A549 (cell line): ENCODE data around the gene ACVR1C. TPM values are rescaled to one million over a fixed set of nuclear protein-coding genes. Genes with fewer than 3 reads are reported as not detected.

Experiments used
- ATAC-seq, 2 experiments: fragments of 200-7000 bp in 1 of 2; fragments of >200 bp in 1 of 2; cut with Nextera tagmentation in 1 of 2; cut with Tn5 transposase in 1 of 2; 3 replicates each; pipeline versions ENCODE4 v1.8.0 to v1.9.1; 2018 to 2020; ENCODE audit warnings: mild to moderate bottlenecking in 1 of 2, moderate library complexity in 1 of 2
- CTCF ChIA-PET: fragments of 300-600 bp; sonication (Branson Sonifier 250); formaldehyde crosslinking; extraction: SDS; loops from one replicate; lab custom pipeline; 2021; ENCODE audit warnings: antibody characterized with exemption, inconsistent platforms; lab: Yijun Ruan, JAX
- POLR2A ChIA-PET: fragments of 350-600 bp; formaldehyde crosslinking; extraction: SDS; loops from one replicate; lab custom pipeline; 2021; ENCODE audit warnings: antibody characterized with exemption, inconsistent platforms; lab: Yijun Ruan, JAX
- DNase-seq, 2 experiments: peaks; one replicate each; pipeline versions ENCODE4 v3.0.0 to v3.0.0-alpha.2; 2011 to 2016; ENCODE audit warnings: low read depth in 1 of 2, low spot score in 1 of 2
- FAIRE-seq: peaks from 2 replicates; lab custom pipeline; 2011; peaks lifted over from hg19 to GRCh38; lab: Jason Lieb, UNC
- H3K27ac ChIP-seq, 2 experiments: fragments of >200 bp; sonication (Bioruptor Twin); formaldehyde crosslinking; 3 replicates each; pipeline ENCODE4 v1.5.1; 2016 to 2017
- H3K4me1 ChIP-seq: fragments of >200 bp; sonication (Bioruptor Twin); formaldehyde crosslinking; 3 replicates; pipeline ENCODE4 v1.6.1; 2016
- H3K4me2 ChIP-seq: fragments of >200 bp; sonication (Bioruptor Twin); formaldehyde crosslinking; 3 replicates; pipeline ENCODE4 v1.6.1; 2016
- H3K4me3 ChIP-seq: fragments of >200 bp; sonication (Bioruptor Twin); formaldehyde crosslinking; 3 replicates; pipeline ENCODE4 v1.5.1; 2016
- H3K9me3 ChIP-seq: fragments of >200 bp; sonication (Bioruptor Twin); formaldehyde crosslinking; 3 replicates; pipeline ENCODE4 v1.6.1; 2016
- CBX8 ChIP-seq: fragments of 200-600 bp; sonication (generic); IDR thresholded peaks from 2 replicates; pipeline ENCODE4 v1.6.1; 2016
- CTCF ChIP-seq: fragments of >200 bp; sonication (Bioruptor Twin); formaldehyde crosslinking; IDR thresholded peaks from 3 replicates; pipeline ENCODE4 v1.5.1; 2016
- EHMT2 ChIP-seq: fragments of 200-600 bp; sonication (generic); IDR thresholded peaks from 2 replicates; pipeline ENCODE4 v1.6.1; 2016; ENCODE audit warnings: antibody characterized with exemption, low read depth, mild to moderate bottlenecking, moderate library complexity
- EP300 ChIP-seq, 2 experiments: fragments of >200 bp; sonication (Bioruptor Twin); formaldehyde crosslinking; IDR thresholded peaks; 2 replicates in 1 of 2; 3 replicates in 1 of 2; pipeline ENCODE4 v1.6.1; 2016 to 2017
- ESRRA ChIP-seq: fragments of 150-350 bp; IDR thresholded peaks from 2 replicates; pipeline ENCODE4 v1.6.1; 2014; ENCODE audit warnings: mild to moderate bottlenecking, low read length, borderline replicate concordance
- HES2 ChIP-seq: fragments of >200 bp; sonication (Bioruptor Twin); formaldehyde crosslinking; IDR thresholded peaks from 2 replicates; pipeline ENCODE4 v1.6.1; 2016
- HMGXB4 ChIP-seq: fragments of 250-450 bp; sonication (Bioruptor Pico); IDR thresholded peaks from 2 replicates; pipeline ENCODE4 v1.5.0; 2021; ENCODE audit warnings: mild to moderate bottlenecking, moderate library complexity, borderline replicate concordance
- JUNB ChIP-seq: fragments of >200 bp; sonication (Bioruptor Twin); formaldehyde crosslinking; IDR thresholded peaks from 2 replicates; pipeline ENCODE4 v1.6.1; 2016
- MAFK ChIP-seq: fragments of 450-650 bp; IDR thresholded peaks from 2 replicates; pipeline ENCODE4 v1.6.1; 2014; ENCODE audit not compliant: partially characterized antibody
- MAX ChIP-seq: IDR thresholded peaks from 2 replicates; pipeline ENCODE4 v1.6.1; 2012
- PHF8 ChIP-seq: fragments of 200-600 bp; sonication (generic); IDR thresholded peaks from 2 replicates; pipeline ENCODE4 v1.6.1; 2016; ENCODE audit warnings: low read depth, mild to moderate bottlenecking, antibody characterized with exemption, moderate library complexity, borderline replicate concordance
- RAD21 ChIP-seq, 2 experiments: fragments of >200 bp in 1 of 2; sonication (Bioruptor Twin) in 1 of 2; formaldehyde crosslinking in 1 of 2; IDR thresholded peaks in 1 of 2; conservative IDR thresholded peaks in 1 of 2; 2 replicates in 1 of 2; 3 replicates in 1 of 2; pipeline ENCODE4 v1.6.1; 2012 to 2018; ENCODE audit warnings: inconsistent platforms in 1 of 2
- RARB ChIP-seq: fragments of 250-450 bp; sonication (Bioruptor Pico); IDR thresholded peaks from 2 replicates; pipeline ENCODE4 v1.8.0; 2021; ENCODE audit warnings: mild to moderate bottlenecking, moderate library complexity
- RCOR1 ChIP-seq: fragments of 150-350 bp; IDR thresholded peaks from 2 replicates; pipeline ENCODE4 v1.6.1; 2014; ENCODE audit warnings: antibody characterized with exemption, low read length, low read depth
- RNF2 ChIP-seq: fragments of 200-600 bp; sonication (generic); IDR thresholded peaks from 2 replicates; pipeline ENCODE4 v1.6.1; 2016; ENCODE audit warnings: low read depth, mild to moderate bottlenecking, antibody characterized with exemption, moderate library complexity, borderline replicate concordance
- SREBF2 ChIP-seq: fragments of 450-650 bp; IDR thresholded peaks from 2 replicates; pipeline ENCODE4 v1.6.1; 2014; ENCODE audit warnings: mild to moderate bottlenecking, moderate library complexity
- TFCP2L1 ChIP-seq: fragments of 250-450 bp; sonication (Bioruptor Pico); IDR thresholded peaks from 2 replicates; pipeline ENCODE4 v1.5.0; 2021; ENCODE audit warnings: mild to moderate bottlenecking
- TP53 ChIP-seq: fragments of 250-450 bp; sonication (Bioruptor Pico); IDR thresholded peaks from 2 replicates; pipeline ENCODE4 v1.5.0; 2021; ENCODE audit warnings: mild to moderate bottlenecking, moderate library complexity
- USF2 ChIP-seq: fragments of 450-650 bp; IDR thresholded peaks from 2 replicates; pipeline ENCODE4 v1.6.1; 2014; ENCODE audit warnings: antibody characterized with exemption
- ZFP36 ChIP-seq: fragments of 450-650 bp; IDR thresholded peaks from 2 replicates; pipeline ENCODE4 v1.6.1; 2014; ENCODE audit warnings: borderline replicate concordance; ENCODE audit not compliant: partially characterized antibody
- ZNF302 ChIP-seq: fragments of 250-450 bp; sonication (Bioruptor Pico); IDR thresholded peaks from 2 replicates; pipeline ENCODE4 v1.9.0; 2021; ENCODE audit warnings: inconsistent platforms, mild to moderate bottlenecking, moderate library complexity
- WGBS: methylation state at CpG from one replicate; pipeline ENCODE4 v1.1.6; 2017; ENCODE audit errors: missing lambda C conversion rate; 5-methylcytosine and 5-hydroxymethylcytosine counted together
- polyA plus RNA-seq, 4 experiments: library from polyadenylated mRNA; depleted of rRNA in 3 of 4; stranded (reverse); fragments of >200 nt; fragmentation: RNase III in 1 of 4; extraction: RNeasy Plus Mini Kit Qiagen cat#74134 plus additional on column Dnase treatment in 1 of 4; gene quantifications; 2 replicates in 3 of 4; 3 replicates in 1 of 4; pipeline ENCODE4 v1.2.3, GENCODE V29; 2011 to 2017

The ACVR1C gene
- polyA plus RNA-seq, 2 of the 4 experiments (the other 2 are of a cell fraction), result 0.06 TPM; not detected in 1

- H3K4me1 ChIP-seq, result no peaks in the 10 kb centered on the region
These were observed 120.0 kb downstream of the ACVR1C start for GRCh38 chr2:157508676-157509075.

GRCh38 chr2:157506586-157506985, 122.1 kb downstream of the ACVR1C start:
- DNase-seq (no peak), FAIRE-seq (no peak), ATAC-seq (no peak)
- H3K4me2 ChIP-seq, result no peak overlapping the region
- no peak overlapping the region for H3K27ac ChIP-seq
- no peaks in the 10 kb centered on the region for H3K4me1 ChIP-seq
- no peaks in the 10 kb centered on the region for H3K9me3 ChIP-seq
- CTCF ChIA-PET, result interaction anchor here (0.7 kb wide), 1 partner anchor 14 kb away, joined by 3 read pairs; no protein-coding TSS in a partner anchor
- POLR2A ChIA-PET, result no interaction called here
- TF ChIP-seq USF2 (no peak), SREBF2 (no peak), ZFP36 (no peak), TP53 (CRISPR knock-in tag) (no peak), RCOR1 (no peak), TFCP2L1 (CRISPR knock-in tag) (no peak), RARB (CRISPR knock-in tag) (no peak), ESRRA (no peak), RNF2 (no peak)
- H3K4me3 ChIP-seq, result no peak overlapping the region

More at GRCh38 chr2:157508676-157509075, 120.0 kb downstream of the ACVR1C start:
- Histone ChIP-seq H3K4me2 (no peak overlapping the region), H3K4me3 (no peak overlapping the region), H3K27ac (no peak overlapping the region), H3K9me3 (no peaks in the 10 kb centered on the region)
- ChIA-PET CTCF (no interaction called here), POLR2A (no interaction called here)
- ATAC-seq, result no peak
- no peak for DNase-seq
- no peak for TF ChIP-seq CTCF
- TF ChIP-seq MAX, result no peak
- TF ChIP-seq HES2, result no peak
- no peak for TF ChIP-seq RAD21 (conservative IDR thresholded peaks at IDR 0.05 in 1 of 2, IDR thresholded peaks at IDR 0.05 in 1 of 2)
- no peak for TF ChIP-seq ESRRA
- no peak for TF ChIP-seq PHF8
- no peak for TF ChIP-seq USF2
- FAIRE-seq, result no peak
- WGBS, result 46% methylated on average over 3 of the region's 3 CpGs

- H3K4me1 ChIP-seq, result no peaks in the 10 kb centered on the region
- ChIA-PET CTCF (interaction anchor here (1.7 kb wide), 1 partner anchor 12 kb away, joined by 7 read pairs; no protein-coding TSS in a partner anchor), POLR2A (no interaction called here)
- no peak for ATAC-seq
- no peak for TF ChIP-seq MAFK
- no peak for TF ChIP-seq ZNF302 (CRISPR knock-in tag)
- TF ChIP-seq ESRRA, result no peak
- no peak for TF ChIP-seq MAX
- TF ChIP-seq JUNB, result no peak
- TF ChIP-seq EP300 (IDR thresholded peaks at IDR 0.05), result no peak
- TF ChIP-seq EHMT2, result no peak
- TF ChIP-seq HMGXB4, result no peak
- TF ChIP-seq RNF2, result no peak
- no peak for TF ChIP-seq CBX8
- FAIRE-seq, result no peak
- WGBS, result 59% methylated on average over 4 of the region's 4 CpGs
- no peak overlapping the region for H3K4me3 ChIP-seq
- no peaks in the 10 kb centered on the region for H3K9me3 ChIP-seq
- no peak overlapping the region for H3K4me2 ChIP-seq
- H3K27ac ChIP-seq, result no peak overlapping the region
- DNase-seq, result no peak
These were observed 124.0 kb downstream of the ACVR1C start for GRCh38 chr2:157504623-157505022.
